ENCODE data around the gene TSPAN4. TPM values are rescaled to one million over a fixed set of nuclear protein-coding genes. Genes with fewer than 3 reads are reported as not detected.

TSPAN4 gene
- total and polyA plus RNA-seq, 9 of the 15 experiments (the other 6 are each of a cell fraction or from before 2014, with no cell fraction given) = 0.07 to 31.0 (median 15.7) TPM

- TF ChIP-seq, protein P1, sequence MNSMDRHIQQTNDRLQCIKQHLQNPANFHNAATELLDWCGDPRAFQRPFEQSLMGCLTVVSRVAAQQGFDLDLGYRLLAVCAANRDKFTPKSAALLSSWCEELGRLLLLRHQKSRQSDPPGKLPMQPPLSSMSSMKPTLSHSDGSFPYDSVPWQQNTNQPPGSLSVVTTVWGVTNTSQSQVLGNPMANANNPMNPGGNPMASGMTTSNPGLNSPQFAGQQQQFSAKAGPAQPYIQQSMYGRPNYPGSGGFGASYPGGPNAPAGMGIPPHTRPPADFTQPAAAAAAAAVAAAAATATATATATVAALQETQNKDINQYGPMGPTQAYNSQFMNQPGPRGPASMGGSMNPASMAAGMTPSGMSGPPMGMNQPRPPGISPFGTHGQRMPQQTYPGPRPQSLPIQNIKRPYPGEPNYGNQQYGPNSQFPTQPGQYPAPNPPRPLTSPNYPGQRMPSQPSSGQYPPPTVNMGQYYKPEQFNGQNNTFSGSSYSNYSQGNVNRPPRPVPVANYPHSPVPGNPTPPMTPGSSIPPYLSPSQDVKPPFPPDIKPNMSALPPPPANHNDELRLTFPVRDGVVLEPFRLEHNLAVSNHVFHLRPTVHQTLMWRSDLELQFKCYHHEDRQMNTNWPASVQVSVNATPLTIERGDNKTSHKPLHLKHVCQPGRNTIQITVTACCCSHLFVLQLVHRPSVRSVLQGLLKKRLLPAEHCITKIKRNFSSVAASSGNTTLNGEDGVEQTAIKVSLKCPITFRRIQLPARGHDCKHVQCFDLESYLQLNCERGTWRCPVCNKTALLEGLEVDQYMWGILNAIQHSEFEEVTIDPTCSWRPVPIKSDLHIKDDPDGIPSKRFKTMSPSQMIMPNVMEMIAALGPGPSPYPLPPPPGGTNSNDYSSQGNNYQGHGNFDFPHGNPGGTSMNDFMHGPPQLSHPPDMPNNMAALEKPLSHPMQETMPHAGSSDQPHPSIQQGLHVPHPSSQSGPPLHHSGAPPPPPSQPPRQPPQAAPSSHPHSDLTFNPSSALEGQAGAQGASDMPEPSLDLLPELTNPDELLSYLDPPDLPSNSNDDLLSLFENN (IDR thresholded peaks at IDR 0.05; ENCODE audit: low read depth in 2 of 2, low read length in 2 of 2) = no peak
- peak; percentile 30; the same call in 1 of the 2 replicates for TF ChIP-seq RBFOX2 (IDR thresholded peaks at IDR 0.05; ENCODE audit: low read depth, low read length)
- no peak for TF ChIP-seq PHB (CRISPR knock-in tag; IDR thresholded peaks at IDR 0.05)
- TF ChIP-seq, protein P2, sequence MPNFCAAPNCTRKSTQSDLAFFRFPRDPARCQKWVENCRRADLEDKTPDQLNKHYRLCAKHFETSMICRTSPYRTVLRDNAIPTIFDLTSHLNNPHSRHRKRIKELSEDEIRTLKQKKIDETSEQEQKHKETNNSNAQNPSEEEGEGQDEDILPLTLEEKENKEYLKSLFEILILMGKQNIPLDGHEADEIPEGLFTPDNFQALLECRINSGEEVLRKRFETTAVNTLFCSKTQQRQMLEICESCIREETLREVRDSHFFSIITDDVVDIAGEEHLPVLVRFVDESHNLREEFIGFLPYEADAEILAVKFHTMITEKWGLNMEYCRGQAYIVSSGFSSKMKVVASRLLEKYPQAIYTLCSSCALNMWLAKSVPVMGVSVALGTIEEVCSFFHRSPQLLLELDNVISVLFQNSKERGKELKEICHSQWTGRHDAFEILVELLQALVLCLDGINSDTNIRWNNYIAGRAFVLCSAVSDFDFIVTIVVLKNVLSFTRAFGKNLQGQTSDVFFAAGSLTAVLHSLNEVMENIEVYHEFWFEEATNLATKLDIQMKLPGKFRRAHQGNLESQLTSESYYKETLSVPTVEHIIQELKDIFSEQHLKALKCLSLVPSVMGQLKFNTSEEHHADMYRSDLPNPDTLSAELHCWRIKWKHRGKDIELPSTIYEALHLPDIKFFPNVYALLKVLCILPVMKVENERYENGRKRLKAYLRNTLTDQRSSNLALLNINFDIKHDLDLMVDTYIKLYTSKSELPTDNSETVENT (CRISPR knock-in tag; IDR thresholded peaks at IDR 0.05) = no peak
- TF ChIP-seq HMGN3 (IDR thresholded peaks at IDR 0.05; ENCODE audit: borderline replicate concordance, extremely low read depth, insufficient read length, low read depth, low read length) = no peak
- TF ChIP-seq ZFPM2 (CRISPR knock-in tag; IDR thresholded peaks at IDR 0.05) = no peak
- TF ChIP-seq POLR3G (IDR thresholded peaks at IDR 0.05; ENCODE audit: extremely low read depth, insufficient read length, insufficient replicate concordance) = no peak
- TF ChIP-seq, protein P3, sequence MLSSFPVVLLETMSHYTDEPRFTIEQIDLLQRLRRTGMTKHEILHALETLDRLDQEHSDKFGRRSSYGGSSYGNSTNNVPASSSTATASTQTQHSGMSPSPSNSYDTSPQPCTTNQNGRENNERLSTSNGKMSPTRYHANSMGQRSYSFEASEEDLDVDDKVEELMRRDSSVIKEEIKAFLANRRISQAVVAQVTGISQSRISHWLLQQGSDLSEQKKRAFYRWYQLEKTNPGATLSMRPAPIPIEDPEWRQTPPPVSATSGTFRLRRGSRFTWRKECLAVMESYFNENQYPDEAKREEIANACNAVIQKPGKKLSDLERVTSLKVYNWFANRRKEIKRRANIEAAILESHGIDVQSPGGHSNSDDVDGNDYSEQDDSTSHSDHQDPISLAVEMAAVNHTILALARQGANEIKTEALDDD (IDR thresholded peaks at IDR 0.05) = no peak
- TF ChIP-seq ZSCAN32 (CRISPR knock-in tag; IDR thresholded peaks at IDR 0.05) = no peak
- TF ChIP-seq, protein P4, sequence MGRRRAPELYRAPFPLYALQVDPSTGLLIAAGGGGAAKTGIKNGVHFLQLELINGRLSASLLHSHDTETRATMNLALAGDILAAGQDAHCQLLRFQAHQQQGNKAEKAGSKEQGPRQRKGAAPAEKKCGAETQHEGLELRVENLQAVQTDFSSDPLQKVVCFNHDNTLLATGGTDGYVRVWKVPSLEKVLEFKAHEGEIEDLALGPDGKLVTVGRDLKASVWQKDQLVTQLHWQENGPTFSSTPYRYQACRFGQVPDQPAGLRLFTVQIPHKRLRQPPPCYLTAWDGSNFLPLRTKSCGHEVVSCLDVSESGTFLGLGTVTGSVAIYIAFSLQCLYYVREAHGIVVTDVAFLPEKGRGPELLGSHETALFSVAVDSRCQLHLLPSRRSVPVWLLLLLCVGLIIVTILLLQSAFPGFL (CRISPR knock-in tag; IDR thresholded peaks at IDR 0.05) = no peak
- no peak for TF ChIP-seq BACH1 (tag; IDR thresholded peaks at IDR 0.05)
- TF ChIP-seq CBX1 (IDR thresholded peaks at IDR 0.05; ENCODE audit: low read depth) = no peak
- TF ChIP-seq TSC22D4 (tag; IDR thresholded peaks at IDR 0.05) = no peak
- TF ChIP-seq ESRRA (IDR thresholded peaks at IDR 0.05; ENCODE audit: borderline replicate concordance, low read depth) = no peak
- TF ChIP-seq PYGO2 (tag; IDR thresholded peaks at IDR 0.05) = no peak
These were observed 38.7 kb upstream of the TSPAN4 start (continued) for GRCh38 chr11:803770-804598.

All from K562 (cell line).